Effector memory CD4-positive, alpha-beta T cell (primary cell): Measurements from ENCODE around the gene DR1.
"Not testable (repeated sequence)": the region's sequence is repeated elsewhere in the genome, so short reads cannot be mapped to it uniquely, and the experiment has no call there.

Experiments
- DNase-seq, 3 donors: peaks; one replicate each; pipeline ENCODE4 v3.0.0-alpha.2; 2020
- H3K27ac ChIP-seq: 2 replicates; pipeline ENCODE4 v1.7.0; 2013; ENCODE audit warnings: mild to moderate bottlenecking, low read length, moderate library complexity; ENCODE audit not compliant: insufficient read depth, poor library complexity, severe bottlenecking
- H3K27me3 ChIP-seq: replicated peaks from 2 replicates; pipeline ENCODE4 v1.7.0; 2013; ENCODE audit warnings: mild to moderate bottlenecking, low read length; ENCODE audit not compliant: insufficient read depth, control insufficient read depth, poor library complexity, severe bottlenecking
- H3K36me3 ChIP-seq: 2 replicates; pipeline ENCODE4 v1.7.0; 2013; ENCODE audit warnings: mild to moderate bottlenecking, low read length, moderate library complexity; ENCODE audit not compliant: control insufficient read depth, insufficient read depth
- H3K4me1 ChIP-seq: 2 replicates; pipeline ENCODE4 v1.7.0; 2013; ENCODE audit warnings: low read length, mild to moderate bottlenecking; ENCODE audit not compliant: control insufficient read depth, insufficient read depth, poor library complexity, severe bottlenecking
- H3K4me3 ChIP-seq: 2 replicates; pipeline ENCODE4 v1.7.0; 2013; ENCODE audit warnings: low read length, low read depth, mild to moderate bottlenecking; ENCODE audit not compliant: insufficient read depth, poor library complexity, severe bottlenecking
- H3K9me3 ChIP-seq: 2 replicates; pipeline ENCODE4 v1.7.0; 2013; ENCODE audit warnings: mild to moderate bottlenecking, low read length, moderate library complexity; ENCODE audit not compliant: control insufficient read depth

The DR1 gene

GRCh38 chr1:93374334-93375106, 28.8 kb downstream of the DR1 start:
- Histone ChIP-seq H3K4me3 (no peak overlapping the region), H3K27me3 (no peaks in the 10 kb centered on the region), H3K9me3 (peaks cover 3% of the 10 kb centered on the region), H3K27ac (no peak overlapping the region), H3K36me3 (no peaks in the 10 kb centered on the region), H3K4me1 (no peaks in the 10 kb centered on the region)
- no peak for DNase-seq

- DNase-seq: no peak
- H3K27ac ChIP-seq: no peak overlapping the region
These were observed 38.9 kb downstream of the DR1 start for GRCh38 chr1:93384656-93385055.

DNA sequence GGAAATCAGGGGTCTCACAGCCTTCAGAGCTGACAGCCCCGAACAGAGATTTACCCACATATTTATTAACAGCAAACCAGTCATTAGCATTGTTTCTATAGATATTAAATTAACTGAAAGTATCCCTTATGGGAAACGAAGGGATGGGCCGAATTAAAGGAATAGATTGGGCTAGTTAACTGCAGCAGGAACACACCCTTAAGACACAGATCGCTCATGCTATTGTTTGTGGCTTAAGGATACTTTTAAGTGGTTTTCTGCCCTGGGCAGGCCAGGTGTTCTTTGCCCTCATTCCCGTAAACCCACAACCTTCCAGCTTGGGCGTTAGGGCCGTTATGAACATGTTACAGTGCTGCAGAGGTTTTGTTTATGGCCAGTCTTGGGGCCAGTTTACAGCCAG, 40.6 kb downstream of the DR1 start:
- not testable (repeated sequence) for H3K9me3 ChIP-seq, H3K4me3 ChIP-seq, H3K4me1 ChIP-seq, H3K27ac ChIP-seq, H3K27me3 ChIP-seq, DNase-seq, H3K36me3 ChIP-seq

More at GRCh38 chr1:93384656-93385055, 38.9 kb downstream of the DR1 start:
- Histone ChIP-seq H3K27me3 (no peaks in the 10 kb centered on the region), H3K4me1 (no peaks in the 10 kb centered on the region), H3K9me3 (no peaks in the 10 kb centered on the region), H3K36me3 (no peaks in the 10 kb centered on the region), H3K4me3 (no peak overlapping the region)

DNA sequence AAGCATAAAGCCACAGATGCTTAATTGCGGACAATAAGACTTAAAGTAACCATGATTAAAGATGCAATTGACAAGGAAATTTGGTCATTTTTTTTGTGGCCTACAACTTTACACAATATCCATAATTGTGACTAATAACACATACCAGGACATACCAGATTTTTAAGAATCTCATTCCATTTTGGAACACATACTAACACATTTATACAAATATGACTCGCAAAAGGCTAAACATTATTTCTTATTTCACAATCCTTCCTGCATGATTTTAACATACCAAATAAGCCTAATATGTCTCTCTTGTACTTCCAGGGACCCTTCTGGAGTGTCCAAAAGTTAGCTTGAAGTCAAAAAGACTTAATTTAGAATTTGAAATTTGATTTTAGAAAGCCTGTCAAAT, 48.8 kb downstream of the DR1 start:
- no peaks in the 10 kb centered on the region for H3K27me3 ChIP-seq
- H3K4me1 ChIP-seq: no peaks in the 10 kb centered on the region
- no peak for DNase-seq
- no peaks in the 10 kb centered on the region for H3K9me3 ChIP-seq
- H3K36me3 ChIP-seq: no peaks in the 10 kb centered on the region
- no peak overlapping the region for H3K27ac ChIP-seq
- no peak overlapping the region for H3K4me3 ChIP-seq

GRCh38 chr1:93395195-93395594, 49.5 kb downstream of the DR1 start:
- H3K27me3 ChIP-seq: no peaks in the 10 kb centered on the region
- no peak for DNase-seq
- no peak overlapping the region for H3K27ac ChIP-seq
- H3K36me3 ChIP-seq: no peaks in the 10 kb centered on the region
- H3K9me3 ChIP-seq: no peaks in the 10 kb centered on the region
- no peak overlapping the region for H3K4me3 ChIP-seq
- H3K4me1 ChIP-seq: no peaks in the 10 kb centered on the region

- no peak overlapping the region for H3K4me3 ChIP-seq
These were observed 54.1 kb downstream of the DR1 start for GRCh38 chr1:93399781-93400180.

GRCh38 chr1:93408203-93408602, 62.5 kb downstream of the DR1 start:
- Histone ChIP-seq H3K4me1 (no peaks in the 10 kb centered on the region), H3K4me3 (no peak overlapping the region), H3K27ac (no peak overlapping the region), H3K9me3 (no peaks in the 10 kb centered on the region), H3K36me3 (no peaks in the 10 kb centered on the region), H3K27me3 (no peaks in the 10 kb centered on the region)
- DNase-seq: no peak

More at GRCh38 chr1:93399781-93400180, 54.1 kb downstream of the DR1 start:
- no peaks in the 10 kb centered on the region for H3K27me3 ChIP-seq
- no peak overlapping the region for H3K27ac ChIP-seq
- no peaks in the 10 kb centered on the region for H3K36me3 ChIP-seq
- no peak for DNase-seq
- H3K4me1 ChIP-seq: no peaks in the 10 kb centered on the region
- no peaks in the 10 kb centered on the region for H3K9me3 ChIP-seq

GRCh38 chr1:93411000-93411399, 65.3 kb downstream of the DR1 start:
- Histone ChIP-seq H3K4me1 (no peaks in the 10 kb centered on the region), H3K9me3 (no peaks in the 10 kb centered on the region), H3K36me3 (no peaks in the 10 kb centered on the region), H3K27me3 (no peaks in the 10 kb centered on the region), H3K4me3 (no peak overlapping the region), H3K27ac (no peak overlapping the region)
- no peak for DNase-seq

DNA sequence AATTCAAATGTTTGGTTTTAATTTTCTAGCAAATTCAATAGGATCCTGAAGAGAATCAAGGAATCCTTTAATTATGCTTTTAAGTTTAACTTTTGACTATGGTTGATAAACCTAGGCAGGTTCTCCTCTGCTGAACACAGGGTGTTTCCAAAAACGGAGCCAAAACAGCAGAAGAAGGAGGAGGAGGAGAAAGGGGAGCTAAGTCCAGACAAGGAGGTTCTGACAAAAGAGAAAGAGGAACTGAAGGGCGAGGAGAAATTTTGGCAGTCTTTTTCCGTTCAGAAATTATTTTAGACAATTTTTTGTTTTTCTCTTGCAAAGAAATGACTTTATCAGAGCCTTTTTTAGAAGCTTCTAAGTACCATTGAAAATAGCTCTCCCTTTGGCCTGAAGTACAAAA, 69.0 kb downstream of the DR1 start:
- Histone ChIP-seq H3K36me3 (no peaks in the 10 kb centered on the region), H3K9me3 (no peaks in the 10 kb centered on the region), H3K27me3 (no peaks in the 10 kb centered on the region), H3K4me1 (no peaks in the 10 kb centered on the region), H3K4me3 (no peak overlapping the region), H3K27ac (no peak overlapping the region)
- DNase-seq: no peak

- Histone ChIP-seq H3K36me3 (no peaks in the 10 kb centered on the region), H3K4me3 (no peak overlapping the region), H3K27me3 (no peaks in the 10 kb centered on the region), H3K4me1 (no peaks in the 10 kb centered on the region), H3K27ac (no peak overlapping the region), H3K9me3 (no peaks in the 10 kb centered on the region)
- no peak for DNase-seq
These were observed 69.6 kb downstream of the DR1 start for GRCh38 chr1:93415296-93415695.
